Midbrain (tissue), 1 donor: ENCODE data around the gene RBAK.
"Not testable (repeated sequence)": the region's sequence is repeated elsewhere in the genome, so short reads cannot be mapped to it uniquely, and the experiment has no call there.

Source experiments
- DNase-seq: peaks from one replicate; lab custom pipeline; 2025; lab: John Stamatoyannopoulos, UW

RBAK gene

GRCh38 chr7:5045558-5046396 lies at the start of gene RBAK:
TSS of gene RBAK (plus strand) at chr7:5045860. CDS start at chr7:5048077, 2,217 bp downstream.
- peak; percentile 94 for DNase-seq

DNA sequence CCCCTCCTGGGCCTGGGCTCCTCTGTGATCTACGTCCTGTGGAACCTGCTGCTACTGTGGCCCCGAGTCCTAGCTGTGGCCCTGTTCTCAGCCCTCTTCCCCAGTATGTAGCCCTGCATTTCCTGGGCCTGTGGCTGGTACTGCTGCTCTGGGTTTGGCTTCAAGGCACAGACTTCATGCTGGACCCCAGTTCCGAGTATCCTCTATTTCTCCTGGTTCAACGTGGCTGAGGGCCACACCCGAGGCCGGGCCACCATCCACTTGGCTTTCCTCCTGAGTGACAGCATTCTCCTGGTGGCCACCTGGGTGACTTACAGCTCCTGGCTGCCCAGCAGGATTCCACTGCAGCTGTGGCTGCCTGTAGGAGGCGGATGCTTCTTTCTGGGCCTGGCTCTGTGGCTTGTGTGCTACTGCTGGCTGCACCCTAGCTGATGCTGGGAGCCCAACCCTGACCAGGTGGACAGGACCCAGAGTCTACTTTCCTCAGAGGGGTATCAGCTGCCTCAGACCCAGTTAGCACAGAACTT lies 48.9 kb upstream of the RBAK start:
- no peak for DNase-seq

DNA sequence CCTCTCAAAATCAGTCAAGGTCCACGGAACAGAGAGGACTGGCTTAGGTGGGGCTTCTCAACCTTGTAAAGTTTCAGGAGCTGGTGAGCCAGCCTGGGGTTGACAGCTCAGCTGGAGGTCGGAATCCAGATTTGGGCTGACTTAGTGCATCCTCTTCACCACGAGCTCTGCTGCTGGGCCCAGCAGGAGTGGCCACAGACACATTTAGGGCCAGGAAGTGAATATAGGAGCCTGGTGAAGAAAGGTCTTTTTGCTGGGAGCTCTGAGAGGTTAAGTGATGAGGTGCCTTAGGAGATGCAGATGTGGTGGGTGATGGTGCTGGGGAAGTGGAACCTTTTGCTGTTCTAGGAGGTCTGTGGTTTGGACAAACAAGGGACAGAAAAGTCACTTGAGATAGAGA lies 47.4 kb upstream of the RBAK start:
- DNase-seq = no peak

GRCh38 chr7:4998910-4999309 lies 46.8 kb upstream of the RBAK start:
- no peak for DNase-seq

DNA sequence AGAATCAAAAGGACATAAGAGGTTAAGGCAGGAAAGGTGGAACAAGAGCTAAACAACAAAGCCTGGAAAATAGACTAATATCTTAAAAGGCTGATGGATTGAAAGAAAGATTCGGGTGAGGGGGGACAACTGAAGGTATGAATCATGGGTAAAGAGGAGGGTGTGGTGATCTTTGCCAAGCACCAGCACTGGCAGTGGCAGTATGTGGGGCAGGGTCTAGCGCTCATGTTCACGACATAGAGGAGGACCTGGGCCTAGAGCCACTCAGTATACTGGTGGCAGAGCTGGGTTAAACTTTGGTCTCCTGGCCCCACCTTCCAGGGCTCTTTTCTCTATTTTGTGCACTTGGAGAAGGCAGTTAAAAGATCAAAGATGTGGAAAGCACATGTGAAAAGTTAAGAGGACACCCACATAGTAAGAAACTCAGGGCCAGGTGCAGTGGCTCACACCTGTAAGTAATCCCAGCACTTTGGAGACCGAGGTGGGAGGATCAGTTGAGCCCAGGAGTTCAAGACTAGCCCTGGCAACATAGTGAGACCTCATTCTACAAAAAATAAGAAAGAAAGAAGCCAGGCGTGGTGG lies 46.2 kb upstream of the RBAK start:
- DNase-seq = no peak

DNA sequence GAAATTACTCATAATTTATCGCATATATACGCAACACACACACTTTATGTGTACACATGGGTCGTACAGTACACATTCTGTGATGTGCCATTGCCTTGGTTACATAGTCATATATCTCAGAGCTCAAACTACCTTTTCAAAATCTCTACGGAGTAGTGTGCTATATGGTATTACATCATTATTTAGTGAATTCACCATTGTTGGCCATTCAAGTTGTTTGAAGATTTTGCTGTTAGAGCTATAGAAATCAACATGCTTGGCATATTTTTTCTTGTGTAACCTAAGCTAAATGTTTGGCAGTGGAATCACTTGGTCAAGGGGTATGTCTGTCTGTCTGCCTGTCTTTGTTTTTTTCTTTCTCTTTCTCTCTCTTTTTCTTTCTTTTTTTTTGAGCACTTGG lies 44.7 kb upstream of the RBAK start:
- DNase-seq = no peak

DNA sequence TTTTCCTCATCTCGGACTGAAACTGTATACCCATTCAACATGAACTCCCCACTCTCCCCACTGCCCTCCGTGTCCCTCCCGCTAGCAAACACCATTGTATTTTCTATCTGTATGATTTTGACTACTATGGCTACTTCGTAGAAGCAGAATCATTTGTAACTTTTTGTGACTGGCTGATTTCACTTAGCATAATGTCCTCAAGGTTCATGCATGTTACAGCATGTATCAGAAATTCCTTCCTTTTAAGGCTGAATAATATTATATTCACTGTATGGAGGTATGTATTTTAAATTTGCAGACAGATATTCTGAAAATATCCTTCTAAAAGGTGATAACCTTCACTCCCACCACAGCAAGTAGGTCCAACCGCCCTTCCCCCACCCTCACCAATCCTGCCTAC lies 43.7 kb upstream of the RBAK start:
- DNase-seq = no peak

- peak; percentile 5 for DNase-seq
Measured at GRCh38 chr7:5005066-5005465, 40.6 kb upstream of the RBAK start.

GRCh38 chr7:5012985-5013384 lies 32.7 kb upstream of the RBAK start:
- no peak for DNase-seq

- not testable (repeated sequence) for DNase-seq
Measured at GRCh38 chr7:5015936-5016335, 29.7 kb upstream of the RBAK start.

- DNase-seq = not testable (repeated sequence)
Measured at GRCh38 chr7:5017626-5018025, 28.0 kb upstream of the RBAK start.

DNA sequence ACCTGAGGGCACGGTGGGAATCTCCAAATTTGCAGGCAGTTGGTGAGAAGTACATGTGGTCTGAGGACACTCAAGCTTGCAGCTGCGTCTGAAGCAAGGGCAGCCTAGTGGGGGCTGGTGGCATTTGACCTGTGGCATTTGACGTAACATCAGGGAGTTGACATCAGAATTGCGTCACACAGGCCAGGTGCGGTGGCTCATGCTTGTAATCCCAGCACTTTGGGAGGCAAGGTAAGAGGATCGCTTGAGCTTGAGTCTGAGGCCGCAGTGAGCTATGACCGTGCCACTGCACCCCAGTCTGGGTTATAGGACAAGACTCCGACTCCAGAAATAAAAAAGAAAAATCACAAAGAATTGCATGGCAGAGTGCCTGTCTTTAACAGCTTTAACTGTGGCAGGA lies 25.6 kb upstream of the RBAK start:
- DNase-seq = no peak

DNA sequence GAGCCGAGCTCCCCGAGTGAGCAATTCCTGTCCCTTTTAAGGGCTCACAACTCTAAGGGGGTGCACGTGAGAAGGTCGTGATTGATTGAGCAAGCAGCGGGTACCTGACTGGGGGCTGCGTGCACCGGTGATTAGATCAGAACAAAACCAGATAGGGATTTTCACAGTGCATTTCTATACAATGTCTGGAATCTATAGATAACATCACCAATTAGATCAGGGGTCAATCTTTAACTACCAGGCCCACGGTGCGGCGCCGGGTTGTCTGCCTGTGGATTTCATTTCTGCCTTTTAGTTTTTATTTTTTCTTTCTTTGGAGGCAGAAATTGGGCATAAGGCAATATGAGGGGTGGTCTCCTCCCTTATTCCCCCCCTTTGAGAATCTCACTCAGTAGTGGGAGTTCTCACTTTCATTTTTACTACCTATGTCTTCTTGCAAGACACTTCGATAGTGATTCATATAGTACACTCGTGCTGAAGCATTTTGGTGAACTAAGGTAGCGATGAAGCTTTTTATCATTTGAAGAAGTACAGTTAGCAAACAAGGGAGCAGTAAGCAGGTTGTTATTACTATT lies 24.6 kb upstream of the RBAK start:
- DNase-seq = not testable (repeated sequence)

GRCh38 chr7:5023626-5024025 lies 22.0 kb upstream of the RBAK start:
- not testable (repeated sequence) for DNase-seq

- DNase-seq = not testable (repeated sequence)
Measured at GRCh38 chr7:5027796-5028410, 17.8 kb upstream of the RBAK start.

GRCh38 chr7:5033186-5033585 lies 12.5 kb upstream of the RBAK start:
- DNase-seq = not testable (repeated sequence)

GRCh38 chr7:5035276-5035675 lies 10.4 kb upstream of the RBAK start:
- no peak for DNase-seq

DNA sequence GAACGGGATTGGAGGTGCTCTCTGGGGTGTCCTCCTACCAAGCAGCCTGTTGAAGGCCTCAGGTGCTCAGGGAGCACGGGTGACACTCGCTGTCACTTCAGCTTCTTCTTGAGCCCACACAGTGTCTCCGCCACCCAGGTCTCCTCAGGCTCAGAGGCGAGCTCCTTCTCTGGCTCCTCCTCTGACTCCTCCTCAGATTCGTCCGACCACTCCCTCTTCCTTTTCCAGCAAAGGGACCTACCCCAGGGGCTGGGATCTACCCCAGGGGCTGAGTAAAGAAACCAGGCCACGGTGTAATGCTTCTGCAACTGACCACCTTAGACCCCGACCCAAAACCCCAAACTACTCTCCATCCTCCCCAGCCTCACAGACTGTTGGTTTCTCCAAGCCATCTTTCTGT lies 9.2 kb upstream of the RBAK start:
- no peak for DNase-seq

DNA sequence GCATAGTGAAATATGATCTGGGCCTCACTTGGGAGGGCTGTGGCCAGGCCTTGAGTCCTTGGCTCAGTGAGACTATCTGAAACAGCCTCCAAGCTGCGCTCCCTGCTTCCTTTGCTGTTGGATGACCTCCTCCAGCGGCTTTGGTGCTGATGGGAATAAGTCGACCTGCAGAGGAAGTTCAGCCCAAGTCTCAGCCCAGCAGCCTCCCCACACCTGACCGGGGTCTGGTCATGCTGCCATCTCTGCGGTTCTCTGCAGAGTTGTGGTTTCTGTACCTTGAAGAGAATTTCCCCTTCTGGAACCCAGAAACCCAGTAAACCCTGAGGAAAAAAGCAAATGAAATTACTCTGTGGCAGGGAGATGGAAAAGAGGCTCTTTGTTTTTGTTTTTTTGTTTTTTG lies 4.6 kb upstream of the RBAK start:
- no peak for DNase-seq

DNA sequence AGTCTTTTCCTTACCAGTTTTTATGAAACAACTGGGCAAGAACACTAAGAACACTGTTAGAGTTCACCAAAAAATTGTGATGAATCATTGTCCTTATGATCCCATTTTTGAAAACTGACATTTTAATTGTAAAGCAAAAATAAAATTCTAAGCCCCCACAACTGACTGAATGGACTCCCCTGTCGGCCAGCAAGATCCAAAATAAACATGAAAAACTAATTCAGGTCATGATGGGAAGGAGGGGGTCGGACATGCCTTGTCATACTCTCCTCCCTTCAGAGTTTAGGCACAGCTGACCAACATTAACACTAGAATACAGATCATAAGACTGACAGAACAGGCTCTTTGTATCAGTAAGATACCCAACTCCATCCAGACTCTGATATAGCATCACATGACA lies 2.0 kb upstream of the RBAK start:
- DNase-seq = no peak

GRCh38 chr7:5046397-5046732 lies 705 bp downstream of the RBAK start:
- not testable (repeated sequence) for DNase-seq

GRCh38 chr7:5047127-5047526 lies 1.5 kb downstream of the RBAK start:
- not testable (repeated sequence) for DNase-seq

- no peak for DNase-seq
Measured at GRCh38 chr7:5050676-5051075, 5.0 kb downstream of the RBAK start.
